A549 treated with Mapracorat at 1 μM for 4 hours (cell line): Measurements from ENCODE around the gene TMSB10. TPM values are rescaled to one million over a fixed set of nuclear protein-coding genes. Genes with fewer than 3 reads are reported as not detected.

ENCODE experiments used
- total RNA-seq: library from RNA; stranded (reverse); fragments of 200-300 nt; extraction: Qiagen RNA extraction; gene quantifications from 5 replicates; pipeline ENCODE4 v1.2.3, GENCODE V29; 2022

Gene TMSB10
- 9,237 to 10,710 TPM (median 10,051 TPM) in 5 replicates for total RNA-seq

DNA sequence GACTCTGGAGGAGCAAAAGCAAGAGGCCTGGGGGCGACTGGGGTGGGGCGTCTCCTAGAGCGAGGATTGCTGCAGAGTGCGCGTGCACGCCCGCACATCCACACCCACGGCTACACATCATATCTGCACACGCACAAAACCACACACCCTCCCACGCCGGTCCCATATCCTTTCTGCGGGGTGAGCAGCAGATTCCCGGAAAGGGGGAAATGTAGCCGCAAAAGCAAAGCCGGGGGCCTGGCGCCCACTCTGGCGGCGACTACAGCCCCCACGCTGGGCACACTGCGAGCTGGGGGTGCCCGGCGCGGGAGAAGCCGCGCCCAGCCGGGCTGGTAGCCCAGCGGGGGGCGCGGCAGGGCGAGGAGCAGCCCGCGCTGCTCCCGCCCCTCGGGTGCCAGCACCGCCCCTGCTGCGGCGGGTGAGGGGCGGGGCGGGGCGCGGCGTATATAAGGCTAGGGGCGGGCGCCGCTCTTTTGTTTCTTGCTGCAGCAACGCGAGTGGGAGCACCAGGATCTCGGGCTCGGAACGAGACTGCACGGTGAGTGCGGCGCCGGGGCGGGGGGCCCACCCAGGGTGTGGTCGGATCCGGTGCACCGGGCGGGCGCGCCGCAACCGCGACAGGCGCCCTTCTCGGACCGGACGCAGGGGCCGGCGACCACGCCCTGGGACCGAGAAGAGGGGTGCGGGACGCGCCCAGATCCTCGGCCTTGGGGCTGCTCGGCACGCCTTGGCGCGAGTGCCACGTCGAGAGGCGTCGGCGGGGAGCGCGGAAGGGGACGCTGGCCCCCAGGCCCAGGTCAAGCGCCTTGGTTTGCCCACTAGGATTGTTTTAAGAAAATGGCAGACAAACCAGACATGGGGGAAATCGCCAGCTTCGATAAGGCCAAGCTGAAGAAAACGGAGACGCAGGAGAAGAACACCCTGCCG is at the start of gene TMSB10:
Gene TMSB10 (plus strand): TSS at position 476 of the 927 bp plus-strand sequence.

DNA sequence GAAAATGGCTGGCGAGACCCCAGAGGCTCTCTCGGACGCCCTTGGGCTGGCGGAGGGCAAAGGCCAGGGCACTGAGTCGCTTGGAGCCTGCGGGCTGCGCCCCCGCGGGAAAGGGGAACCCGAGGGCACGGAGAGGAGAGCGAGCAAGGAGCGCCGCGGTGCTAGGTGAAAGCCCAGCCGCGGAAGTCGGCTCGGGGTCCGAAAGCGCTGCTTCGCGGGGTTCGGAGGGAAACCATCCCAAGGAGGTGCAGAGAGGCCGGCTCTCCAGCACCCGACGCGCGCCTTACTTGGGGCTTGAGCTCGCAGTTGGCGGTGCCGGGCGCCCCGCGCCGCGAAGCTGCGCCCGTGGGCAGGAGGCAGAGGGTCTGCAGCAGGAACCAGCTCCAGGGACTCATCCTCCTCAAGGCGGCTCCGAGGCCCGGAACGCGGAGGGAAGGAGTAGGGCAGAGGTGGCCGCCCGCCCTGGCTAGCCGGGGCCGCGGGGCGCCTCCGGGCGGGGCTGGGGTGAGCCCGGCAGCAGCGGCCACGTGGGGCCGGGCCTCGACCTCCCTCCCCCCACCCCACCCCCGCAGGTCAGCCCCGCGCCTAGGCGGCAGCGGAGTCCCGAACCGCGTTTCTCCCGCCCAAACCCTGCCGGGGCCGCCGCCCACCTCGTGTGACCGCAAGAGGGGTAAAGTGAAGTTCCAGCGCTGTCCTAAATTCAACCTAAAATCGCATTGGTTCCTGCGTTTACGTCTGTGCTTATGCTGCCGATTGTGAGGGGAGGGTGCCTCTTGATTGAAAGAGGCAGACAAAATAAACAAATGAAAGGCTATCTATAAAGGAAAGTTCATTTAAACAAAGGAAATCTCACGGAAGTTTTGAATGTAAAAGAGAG is 24.6 kb upstream of the TMSB10 start, which contains the start of gene TRABD2A:
Gene TRABD2A (minus strand): TSS at position 440 of the 877 bp plus-strand sequence. CDS start 45 bp downstream, at position 395.

Other genes starting within 250 kb of the TMSB10 start
- 10.3 to 14.7 TPM (median 12.5 TPM) in 5 replicates for gene TRABD2A, start 24.6 kb upstream of the TMSB10 start, total RNA-seq
- gene KCMF1, start 65.5 kb downstream of the TMSB10 start, total RNA-seq, result 110 to 124 TPM (median 113 TPM) in 5 replicates
- 7.8 to 10.4 TPM (median 9.9 TPM) in 5 replicates for gene TCF7L1, start 227.7 kb downstream of the TMSB10 start, total RNA-seq